ENCODE measurements around the gene DUSP2. TPM values are rescaled to one million over a fixed set of nuclear protein-coding genes. Genes with fewer than 3 reads are reported as not detected.

The DUSP2 gene
- total and polyA plus RNA-seq, 8 donors: 3.6 to 9.4 (median 6.0) TPM

DNA sequence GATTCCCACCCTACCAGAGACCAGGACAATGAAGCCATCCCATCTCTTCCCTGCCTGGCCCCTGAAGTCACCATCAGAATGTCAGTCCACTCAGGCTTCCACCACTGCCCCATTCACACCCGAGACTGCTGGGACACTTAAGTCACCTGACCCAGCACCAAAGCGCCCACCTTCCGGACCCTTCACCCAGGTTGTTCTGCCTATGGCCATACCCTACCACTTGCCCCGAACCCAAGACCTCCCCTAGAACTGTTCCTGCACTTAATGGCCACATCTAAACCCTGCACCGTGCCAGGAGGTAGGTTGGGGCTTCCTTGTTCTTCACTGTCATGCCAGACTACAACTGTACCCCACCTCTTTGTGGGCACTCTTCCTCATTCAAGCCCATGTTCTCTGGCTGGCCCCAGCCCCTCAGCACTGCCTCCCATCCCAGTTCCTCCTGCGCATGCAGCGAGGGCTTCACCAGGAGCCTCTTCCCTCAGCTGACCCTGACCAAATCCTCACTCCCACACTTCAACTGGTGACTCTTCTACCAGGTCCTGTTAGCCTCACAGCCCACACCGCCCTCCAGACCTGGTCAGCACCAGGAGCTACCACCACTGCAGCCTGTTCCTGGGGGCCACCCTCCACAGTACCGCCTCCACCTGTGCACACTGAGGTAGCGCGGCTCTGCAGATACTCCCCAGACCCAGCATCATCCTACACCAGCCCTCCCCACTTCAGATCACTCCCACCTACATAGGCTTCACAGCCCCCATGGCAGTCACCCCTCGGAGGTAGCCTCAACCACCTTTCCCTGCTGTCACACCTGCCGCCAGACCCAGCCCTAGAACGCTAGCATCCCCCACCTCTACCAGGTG, 20.6 kb downstream of the DUSP2 start:
- no peak for DNase-seq
- no peaks in the 10 kb centered on the region for H3K4me1 ChIP-seq
- H3K27me3 ChIP-seq: peaks cover 0 to 40% (median 0%) of the 10 kb centered on the region in 3 donors
- intact Hi-C loops (cut with DNase I; ENCODE audit: low total_unique reads): no loop called here
- no peaks in the 10 kb centered on the region for H3K36me3 ChIP-seq
- TF ChIP-seq EP300 (IDR thresholded peaks at IDR 0.05) (no peak), CTCF (IDR thresholded peaks at IDR 0.05) (no peak), POLR2AphosphoS5 (IDR thresholded peaks at IDR 0.05) (no peak), POLR2A (IDR thresholded peaks at IDR 0.05) (no peak)
- H3K9me3 ChIP-seq: no peaks in the 10 kb centered on the region
- H3K4me3 ChIP-seq: no peak overlapping the region
- H3K27ac ChIP-seq: no peak overlapping the region
- 90 to 95% (median 94%) methylated on average over 14 of the region's 14 CpGs for WGBS, 5 donors

DNA sequence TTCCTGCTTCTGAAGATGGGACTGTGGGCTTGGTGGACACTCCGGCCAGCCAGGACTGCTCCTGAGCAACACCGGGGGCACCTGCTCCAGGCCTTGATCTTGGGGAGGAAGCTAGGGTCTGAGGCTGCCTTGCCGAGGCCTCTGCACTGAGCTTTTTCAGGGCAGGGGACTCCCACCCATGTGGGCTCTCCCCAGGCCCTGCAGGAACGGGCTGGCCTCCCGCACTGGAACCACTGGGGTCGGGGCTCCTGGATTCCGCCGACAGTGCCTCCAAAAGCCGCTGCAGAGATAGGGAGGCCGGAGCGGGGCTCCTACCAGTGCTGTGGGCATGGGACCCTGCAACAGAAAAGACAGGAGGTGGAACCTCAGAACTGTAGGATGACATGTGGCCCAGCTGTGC, 21.3 kb downstream of the DUSP2 start:
- Histone ChIP-seq H3K4me1 (no peaks in the 10 kb centered on the region), H3K9me3 (no peaks in the 10 kb centered on the region), H3K36me3 (no peaks in the 10 kb centered on the region), H3K27me3 (peaks cover 0 to 47% (median 0%) of the 10 kb centered on the region in 3 donors), H3K4me3 (no peak overlapping the region), H3K27ac (no peak overlapping the region)
- TF ChIP-seq CTCF (IDR thresholded peaks at IDR 0.05) (no peak), POLR2A (IDR thresholded peaks at IDR 0.05) (no peak), EP300 (IDR thresholded peaks at IDR 0.05) (no peak), POLR2AphosphoS5 (IDR thresholded peaks at IDR 0.05) (no peak)
- 82 to 94% (median 92%) methylated on average over 7 to 11 of the region's 11 CpGs for WGBS, 5 donors
- intact Hi-C loops (cut with DNase I; ENCODE audit: low total_unique reads): no loop called here
- DNase-seq: no peak

- 75 to 100% (median 90%) methylated on average over 1 of the region's 1 CpG; no CpG with 5 or more reads in 1 of the 5 donors for WGBS, 5 donors
- H3K4me1 ChIP-seq: no peaks in the 10 kb centered on the region
- DNase-seq: no peak
- no peak overlapping the region for H3K4me3 ChIP-seq
- H3K36me3 ChIP-seq: no peaks in the 10 kb centered on the region
- H3K9me3 ChIP-seq: no peaks in the 10 kb centered on the region
- no peak for TF ChIP-seq POLR2AphosphoS5 (IDR thresholded peaks at IDR 0.05)
- TF ChIP-seq EP300 (IDR thresholded peaks at IDR 0.05): no peak
- no peak for TF ChIP-seq CTCF (IDR thresholded peaks at IDR 0.05)
- TF ChIP-seq POLR2A (IDR thresholded peaks at IDR 0.05): no peak
- H3K27ac ChIP-seq: no peak overlapping the region
- intact Hi-C loops (cut with DNase I; ENCODE audit: low total_unique reads): no loop called here
- peaks cover 0 to 53% (median under 1%) of the 10 kb centered on the region in 3 donors for H3K27me3 ChIP-seq
Measured at GRCh38 chr2:96123290-96123689, 21.9 kb downstream of the DUSP2 start.

- no peaks in the 10 kb centered on the region for H3K9me3 ChIP-seq
- TF ChIP-seq POLR2A (IDR thresholded peaks at IDR 0.05) (no peak), CTCF (IDR thresholded peaks at IDR 0.05) (no peak), POLR2AphosphoS5 (IDR thresholded peaks at IDR 0.05) (no peak), EP300 (IDR thresholded peaks at IDR 0.05) (no peak)
- WGBS, 5 donors: 80 to 91% (median 86%) methylated on average over 4 to 5 of the region's 5 CpGs
- no peak overlapping the region for H3K4me3 ChIP-seq
- no peak for DNase-seq
- H3K4me1 ChIP-seq: peaks cover under 1 to 5% (median 4%) of the 10 kb centered on the region in 4 donors
- no peak overlapping the region for H3K27ac ChIP-seq
- H3K36me3 ChIP-seq: no peaks in the 10 kb centered on the region
- peaks cover 5 to 62% (median 9%) of the 10 kb centered on the region in 3 donors for H3K27me3 ChIP-seq
- intact Hi-C loops (cut with DNase I; ENCODE audit: low total_unique reads): no loop called here
Measured at GRCh38 chr2:96122391-96122790, 22.8 kb downstream of the DUSP2 start.
